HEK293 (cell line): Measurements from ENCODE around the gene EIF4E2.

ENCODE experiments used
- CTCF ChIA-PET: fragments of 350-600 bp; formaldehyde crosslinking; extraction: SDS; loops from one replicate; lab custom pipeline; 2021; ENCODE audit warnings: antibody characterized with exemption; lab: Yijun Ruan, JAX
- POLR2A ChIA-PET: fragments of 300-600 bp; formaldehyde crosslinking; extraction: SDS; loops from one replicate; lab custom pipeline; 2020; ENCODE audit warnings: antibody characterized with exemption, inconsistent platforms; lab: Yijun Ruan, JAX
- H3K27ac ChIP-seq: fragments of 200-500 bp; sonication (Bioruptor generic); 2 replicates; pipeline ENCODE4 v1.5.1; 2014; ENCODE audit warnings: low read depth, low read length, control low read depth, inconsistent platforms; ENCODE audit errors: extremely low read depth
- H3K36me3 ChIP-seq, 2 experiments: fragments of 200-500 bp in 1 of 2; sonication (Bioruptor generic) in 1 of 2; 1 replicate in 1 of 2; 2 replicates in 1 of 2; pipeline ENCODE4 v1.5.1; 2014 to 2017; ENCODE audit warnings: inconsistent platforms in 2 of 2, low read length in 2 of 2; ENCODE audit not compliant: control insufficient read depth in 2 of 2, insufficient read depth in 1 of 2
- H3K4me1 ChIP-seq: fragments of 200-500 bp; sonication (Bioruptor generic); 2 replicates; pipeline ENCODE4 v1.5.1; 2014; ENCODE audit warnings: mild to moderate bottlenecking, low read length, inconsistent platforms; ENCODE audit not compliant: control insufficient read depth, insufficient read depth
- H3K4me3 ChIP-seq: 2 replicates; pipeline ENCODE4 v1.5.1; 2011; ENCODE audit warnings: low read depth, mild to moderate bottlenecking, control low read depth, low read length, moderate library complexity
- H3K9me3 ChIP-seq: fragments of 200-500 bp; sonication (Bioruptor generic); 2 replicates; pipeline ENCODE4 v1.5.1; 2014; ENCODE audit warnings: low read depth, low read length, inconsistent platforms; ENCODE audit not compliant: control insufficient read depth, insufficient read depth
- AEBP2 ChIP-seq: fragments of 450-650 bp; formaldehyde crosslinking; IDR thresholded peaks from 2 replicates; pipeline ENCODE4 v1.5.1; 2016; ENCODE audit warnings: missing biosample characterization, missing genetic modification characterization, borderline replicate concordance
- GLIS2 ChIP-seq: fragments of 450-650 bp; formaldehyde crosslinking; IDR thresholded peaks from 2 replicates; pipeline ENCODE4 v1.5.1; 2016; ENCODE audit warnings: missing biosample characterization, missing genetic modification characterization
- PATZ1 ChIP-seq: fragments of 450-650 bp; formaldehyde crosslinking; IDR thresholded peaks from 2 replicates; pipeline ENCODE4 v1.5.1; 2016; ENCODE audit warnings: missing biosample characterization, missing genetic modification characterization
- SP7 ChIP-seq: fragments of 450-650 bp; formaldehyde crosslinking; IDR thresholded peaks from 2 replicates; pipeline ENCODE4 v1.5.1; 2016; ENCODE audit warnings: missing biosample characterization, missing genetic modification characterization
- YY1 ChIP-seq: fragments of 450-650 bp; formaldehyde crosslinking; IDR thresholded peaks from 2 replicates; pipeline ENCODE4 v1.5.1; 2018; ENCODE audit warnings: missing biosample characterization, missing genetic modification characterization
- ZBTB26 ChIP-seq: fragments of 450-650 bp; formaldehyde crosslinking; optimal IDR thresholded peaks from 2 replicates; pipeline ENCODE3; 2016; ENCODE audit warnings: missing biosample characterization, mild to moderate bottlenecking, missing genetic modification characterization
- ZFHX2 ChIP-seq: fragments of 450-650 bp; formaldehyde crosslinking; conservative IDR thresholded peaks from 2 replicates; pipeline ENCODE4 v1.5.1; 2016; ENCODE audit warnings: missing biosample characterization, missing genetic modification characterization
- ZNF10 ChIP-seq: fragments of 450-650 bp; formaldehyde crosslinking; IDR thresholded peaks from 2 replicates; pipeline ENCODE4 v1.5.1; 2017; ENCODE audit warnings: missing biosample characterization, missing genetic modification characterization
- ZNF112 ChIP-seq: fragments of 450-650 bp; formaldehyde crosslinking; IDR thresholded peaks from 2 replicates; pipeline ENCODE4 v1.5.0; 2017; ENCODE audit warnings: missing biosample characterization, missing genetic modification characterization
- ZNF155 ChIP-seq: fragments of 450-650 bp; formaldehyde crosslinking; IDR thresholded peaks from 2 replicates; pipeline ENCODE4 v1.5.1; 2016; ENCODE audit warnings: missing biosample characterization, missing genetic modification characterization
- ZNF16 ChIP-seq: fragments of 450-650 bp; formaldehyde crosslinking; IDR thresholded peaks from 2 replicates; pipeline ENCODE4 v1.5.1; 2016; ENCODE audit warnings: low read depth, missing biosample characterization, missing genetic modification characterization
- ZNF223 ChIP-seq: fragments of 450-650 bp; formaldehyde crosslinking; IDR thresholded peaks from 2 replicates; pipeline ENCODE4 v1.5.1; 2016; ENCODE audit warnings: missing biosample characterization, missing genetic modification characterization
- ZNF23 ChIP-seq: fragments of 450-650 bp; formaldehyde crosslinking; IDR thresholded peaks from 2 replicates; pipeline ENCODE4 v1.5.1; 2016; ENCODE audit warnings: missing biosample characterization, missing genetic modification characterization, borderline replicate concordance
- ZNF24 ChIP-seq: fragments of 450-650 bp; formaldehyde crosslinking; IDR thresholded peaks from 2 replicates; pipeline ENCODE4 v1.5.1; 2016; ENCODE audit warnings: missing biosample characterization, missing genetic modification characterization
- ZNF394 ChIP-seq: fragments of 450-650 bp; formaldehyde crosslinking; IDR thresholded peaks from 2 replicates; pipeline ENCODE4 v1.5.1; 2016; ENCODE audit warnings: missing biosample characterization, missing genetic modification characterization, mild to moderate bottlenecking, moderate library complexity, borderline replicate concordance
- ZNF404 ChIP-seq: fragments of 450-650 bp; formaldehyde crosslinking; IDR thresholded peaks from 2 replicates; pipeline ENCODE4 v1.5.1; 2017; ENCODE audit warnings: missing biosample characterization, missing genetic modification characterization
- ZNF416 ChIP-seq: fragments of 450-650 bp; formaldehyde crosslinking; IDR thresholded peaks from 2 replicates; pipeline ENCODE4 v1.5.1; 2016; ENCODE audit warnings: missing biosample characterization, missing genetic modification characterization
- ZNF48 ChIP-seq: fragments of 450-650 bp; formaldehyde crosslinking; IDR thresholded peaks from 2 replicates; pipeline ENCODE4 v1.5.1; 2016; ENCODE audit warnings: missing biosample characterization, missing genetic modification characterization
- ZNF510 ChIP-seq: fragments of 450-650 bp; formaldehyde crosslinking; IDR thresholded peaks from 2 replicates; pipeline ENCODE4 v1.5.1; 2018; ENCODE audit warnings: mild to moderate bottlenecking, missing genetic modification characterization, missing biosample characterization; ENCODE audit not compliant: insufficient replicate concordance
- ZNF529 ChIP-seq: fragments of 450-650 bp; formaldehyde crosslinking; IDR thresholded peaks from 2 replicates; pipeline ENCODE4 v1.5.1; 2017; ENCODE audit warnings: missing genetic modification characterization, missing biosample characterization; ENCODE audit not compliant: insufficient replicate concordance
- ZNF548 ChIP-seq: fragments of 450-650 bp; formaldehyde crosslinking; IDR thresholded peaks from 2 replicates; pipeline ENCODE4 v1.5.1; 2016; ENCODE audit warnings: missing biosample characterization, missing genetic modification characterization
- ZNF558 ChIP-seq: fragments of 450-650 bp; formaldehyde crosslinking; IDR thresholded peaks from 2 replicates; pipeline ENCODE4 v1.5.1; 2016; ENCODE audit warnings: missing biosample characterization, missing genetic modification characterization
- ZNF664 ChIP-seq: fragments of 450-650 bp; formaldehyde crosslinking; IDR thresholded peaks from 2 replicates; pipeline ENCODE4 v1.5.1; 2016; ENCODE audit warnings: missing biosample characterization, missing genetic modification characterization
- ZNF677 ChIP-seq: fragments of 450-650 bp; IDR thresholded peaks from 2 replicates; pipeline ENCODE4 v1.5.0; 2018; ENCODE audit warnings: missing biosample characterization, mild to moderate bottlenecking, missing genetic modification characterization, moderate library complexity
- ZNF777 ChIP-seq: fragments of 450-650 bp; formaldehyde crosslinking; IDR thresholded peaks from 2 replicates; pipeline ENCODE4 v1.5.1; 2017; ENCODE audit warnings: missing biosample characterization, missing genetic modification characterization, borderline replicate concordance
- ZNF791 ChIP-seq: fragments of 450-650 bp; formaldehyde crosslinking; IDR thresholded peaks from 2 replicates; pipeline ENCODE4 v1.5.1; 2016; ENCODE audit warnings: missing biosample characterization, missing genetic modification characterization
- ZNF837 ChIP-seq: fragments of 450-650 bp; formaldehyde crosslinking; IDR thresholded peaks from 2 replicates; pipeline ENCODE4 v1.5.1; 2016; ENCODE audit warnings: missing biosample characterization, missing genetic modification characterization
- ZNF843 ChIP-seq: fragments of 450-650 bp; formaldehyde crosslinking; IDR thresholded peaks from 2 replicates; pipeline ENCODE4 v1.5.1; 2016; ENCODE audit warnings: missing biosample characterization, missing genetic modification characterization

The EIF4E2 gene

GRCh38 chr2:232523682-232524597 lies 26.5 kb upstream of the EIF4E2 start (continued):
- TF ChIP-seq AEBP2 (tag by site-specific recombination), result no peak
- no peak for TF ChIP-seq ZNF510 (tag by site-specific recombination)
- no peak for TF ChIP-seq ZNF843 (tag by site-specific recombination)
- TF ChIP-seq ZBTB26, result peak; percentile 79
- TF ChIP-seq ZNF664 (tag by site-specific recombination), result no peak
- no peak for TF ChIP-seq ZNF10 (tag by site-specific recombination)
- no peak for TF ChIP-seq ZNF837 (tag by site-specific recombination)
- no peak for TF ChIP-seq ZNF24 (tag by site-specific recombination)
- TF ChIP-seq ZNF404 (tag by site-specific recombination), result no peak
- peak; percentile 85 for TF ChIP-seq PATZ1 (tag by site-specific recombination)
- peak; percentile 73; the same call in 1 of the 2 replicates for TF ChIP-seq GLIS2 (tag by site-specific recombination)
- no peak for TF ChIP-seq ZNF23 (tag by site-specific recombination)
- TF ChIP-seq ZNF394 (tag by site-specific recombination), result peak; percentile 30; the same call in 1 of the 2 replicates
- no peak for TF ChIP-seq ZNF791 (tag by site-specific recombination)
- TF ChIP-seq ZFHX2, result no peak

- Histone ChIP-seq H3K4me1 (no peaks in the 10 kb centered on the region; the same call in 1 of the 2 replicates), H3K4me3 (no peak overlapping the region), H3K27ac (no peak overlapping the region), H3K36me3 (no peaks in the 10 kb centered on the region), H3K9me3 (no peaks in the 10 kb centered on the region)
- TF ChIP-seq ZNF416 (tag by site-specific recombination), result no peak
- no peak for TF ChIP-seq ZNF558
- no peak for TF ChIP-seq ZNF112 (tag by site-specific recombination)
- TF ChIP-seq SP7 (tag by site-specific recombination), result no peak
- TF ChIP-seq ZBTB26, result no peak
- no peak for TF ChIP-seq ZNF223
- no peak for TF ChIP-seq ZNF48 (tag by site-specific recombination)
- TF ChIP-seq ZNF16 (tag by site-specific recombination), result no peak
- TF ChIP-seq ZNF155 (tag by site-specific recombination), result no peak
- TF ChIP-seq ZNF677 (tag by site-specific recombination), result no peak
- TF ChIP-seq ZNF777 (tag by site-specific recombination), result no peak
- no peak for TF ChIP-seq ZNF548
- TF ChIP-seq ZNF529, result no peak
- TF ChIP-seq YY1 (tag by site-specific recombination), result no peak
- ChIA-PET CTCF (interaction anchor here (0.6 to 4.9 kb wide), 7 partner anchors 12 to 624 kb away, joined by 3 to 77 read pairs (median 4); no protein-coding TSS in a partner anchor), POLR2A (interaction anchor here (0.6 kb wide), 1 partner anchor 26 kb away, joined by 3 read pairs; the partner anchor contains the start of genes EIF4E2 and TIGD1)
These were observed 25.7 kb upstream of the EIF4E2 start for GRCh38 chr2:232524771-232525170.
